HepG2 (cell line): ENCODE measurements around the gene CAPS.

ENCODE experiments used
- PAWR ChIP-seq: sonication (generic); formaldehyde crosslinking; IDR thresholded peaks from 2 replicates; pipeline ENCODE4 v1.4.0; 2020; ENCODE audit warnings: missing genetic modification reagents, mild to moderate bottlenecking, borderline replicate concordance
- ZNF451 ChIP-seq: sonication (generic); formaldehyde crosslinking; IDR thresholded peaks from 2 replicates; pipeline ENCODE4 v1.5.0; 2020; ENCODE audit warnings: mild to moderate bottlenecking, missing genetic modification reagents

- TF ChIP-seq PAWR (CRISPR knock-in tag) (no peak), ZNF451 (CRISPR knock-in tag) (no peak)
Measured at GRCh38 chr19:5908773-5909442, 5.1 kb upstream of the CAPS start.
